Panc1 (cell line): ENCODE results near the gene GPR45.

ENCODE experiments used
- CTCF ChIP-seq: fragments of 450-650 bp; IDR thresholded peaks from 2 replicates; pipeline ENCODE4 v1.5.1; 2017; ENCODE audit warnings: mild to moderate bottlenecking
- REST ChIP-seq, 2 experiments: IDR thresholded peaks; 2 replicates each; pipeline ENCODE4 v1.6.1; 2011 to 2012; ENCODE audit warnings: low read depth in 2 of 2, control low read depth in 1 of 2, low read length in 1 of 2, mild to moderate bottlenecking in 1 of 2, moderate library complexity in 1 of 2; ENCODE audit not compliant: insufficient read depth in 1 of 2
- TCF7L2 ChIP-seq: IDR thresholded peaks from 2 replicates; pipeline ENCODE4 v1.6.1; 2011; ENCODE audit warnings: mild to moderate bottlenecking, low read depth, low read length, inconsistent platforms

GRCh38 chr2:105269426-105269825, 27.9 kb downstream of the GPR45 start:
- TF ChIP-seq CTCF, result no peak
- TF ChIP-seq REST (IDR thresholded peaks at IDR 0.05; ENCODE audit: insufficient read depth in 1 of 2, low read depth in 2 of 2, low read length in 1 of 2), result no peak
- no peak for TF ChIP-seq TCF7L2
